ENCODE data around the gene ZNF521.

The ZNF521 gene

DNA sequence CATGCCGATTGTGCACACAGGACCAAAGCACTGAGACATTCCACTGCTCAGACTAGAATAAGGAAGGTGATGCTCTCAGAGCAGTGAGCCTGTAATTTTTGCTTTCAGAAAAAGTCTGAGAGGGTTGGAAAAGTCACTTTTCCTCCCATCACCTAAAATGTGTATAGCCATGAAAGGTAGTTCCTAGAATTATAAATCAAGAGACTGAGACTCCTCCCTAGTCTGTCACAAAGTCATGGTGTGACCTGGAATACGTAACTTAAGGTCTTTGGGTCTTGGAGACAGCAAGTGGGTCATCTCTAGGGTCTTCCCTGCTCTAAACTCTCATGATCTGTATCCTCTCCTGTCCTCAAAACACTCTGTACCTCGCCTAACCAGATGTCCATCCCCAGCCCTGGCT, 16.9 kb downstream of the ZNF521 start:
- no peak for DNase-seq

DNA sequence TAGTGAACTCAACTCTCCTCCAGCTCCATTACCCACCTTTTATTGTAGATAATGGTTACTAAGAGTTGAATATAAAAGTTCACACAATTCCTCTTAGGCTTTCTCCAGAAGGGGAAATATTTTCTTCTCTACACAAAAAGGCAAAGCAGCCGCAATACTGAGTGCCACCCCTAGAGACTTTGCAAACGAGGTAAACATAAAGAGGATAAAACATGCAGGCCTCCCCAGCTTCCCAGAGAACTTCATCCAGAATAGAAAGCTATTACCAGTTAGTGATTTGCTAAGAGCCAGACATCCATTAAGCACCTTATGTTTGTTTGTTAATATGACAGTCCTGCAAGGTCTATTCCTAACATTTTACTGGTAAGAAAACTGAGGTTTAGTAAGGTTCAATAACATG, 17.4 kb downstream of the ZNF521 start:
- DNase-seq: no peak

DNA sequence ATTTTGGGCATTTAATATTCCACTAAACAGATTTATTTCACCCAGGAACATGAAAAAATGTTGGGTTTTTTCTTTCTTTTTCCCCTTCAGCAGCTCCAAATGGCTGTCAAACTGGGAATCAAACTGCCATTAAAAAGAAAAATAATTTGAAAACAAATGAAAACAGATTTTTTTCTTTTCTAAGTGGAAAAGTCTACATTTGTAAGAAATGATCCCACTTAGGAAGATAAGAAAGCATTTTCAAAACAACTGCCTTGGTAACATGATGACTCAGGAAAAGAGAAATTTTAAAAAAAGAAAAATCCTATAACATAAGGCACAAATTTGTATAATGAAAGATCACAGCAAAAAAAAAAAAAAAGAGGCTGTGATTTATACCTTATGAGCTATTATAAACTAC, 20.0 kb downstream of the ZNF521 start:
- no peak for DNase-seq

DNA sequence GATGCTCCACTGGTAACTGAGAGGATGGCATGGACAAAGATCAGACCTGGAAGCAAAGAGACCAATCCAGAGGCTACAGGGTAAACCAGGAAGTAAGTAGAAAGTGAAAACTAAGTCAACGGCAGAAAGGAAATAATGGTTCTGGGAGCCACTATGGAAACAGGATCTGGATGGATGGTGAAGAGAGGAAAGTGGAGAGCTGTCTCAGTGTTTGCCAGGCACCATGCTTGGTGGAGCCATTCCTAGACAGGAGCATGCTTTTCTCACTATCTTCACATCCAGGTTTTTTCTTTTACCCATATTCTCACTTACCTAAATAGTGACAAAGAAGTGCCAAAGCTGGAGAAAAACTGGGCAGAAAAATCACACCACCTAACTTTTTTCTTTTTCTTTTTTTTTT, 22.2 kb downstream of the ZNF521 start:
- DNase-seq: no peak

DNA sequence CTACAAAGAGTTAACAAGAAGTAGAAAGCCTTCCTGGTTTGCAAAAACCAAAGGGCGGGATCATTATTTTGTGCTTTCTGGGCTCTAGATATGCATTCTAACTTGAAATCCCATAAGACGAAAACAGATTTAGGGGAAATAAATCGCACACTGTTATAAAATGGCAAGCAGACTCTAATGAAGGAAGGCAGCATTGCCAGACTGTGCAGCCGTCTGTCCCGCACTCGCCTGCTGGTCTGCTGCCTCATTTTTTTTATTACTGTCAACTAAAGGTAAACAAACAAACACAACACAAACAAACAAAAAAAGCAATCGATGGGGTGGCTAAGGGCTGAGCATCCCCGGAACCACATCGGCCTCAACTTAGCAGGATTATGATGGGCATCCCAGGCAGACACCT, 24.4 kb downstream of the ZNF521 start:
- DNase-seq: no peak

DNA sequence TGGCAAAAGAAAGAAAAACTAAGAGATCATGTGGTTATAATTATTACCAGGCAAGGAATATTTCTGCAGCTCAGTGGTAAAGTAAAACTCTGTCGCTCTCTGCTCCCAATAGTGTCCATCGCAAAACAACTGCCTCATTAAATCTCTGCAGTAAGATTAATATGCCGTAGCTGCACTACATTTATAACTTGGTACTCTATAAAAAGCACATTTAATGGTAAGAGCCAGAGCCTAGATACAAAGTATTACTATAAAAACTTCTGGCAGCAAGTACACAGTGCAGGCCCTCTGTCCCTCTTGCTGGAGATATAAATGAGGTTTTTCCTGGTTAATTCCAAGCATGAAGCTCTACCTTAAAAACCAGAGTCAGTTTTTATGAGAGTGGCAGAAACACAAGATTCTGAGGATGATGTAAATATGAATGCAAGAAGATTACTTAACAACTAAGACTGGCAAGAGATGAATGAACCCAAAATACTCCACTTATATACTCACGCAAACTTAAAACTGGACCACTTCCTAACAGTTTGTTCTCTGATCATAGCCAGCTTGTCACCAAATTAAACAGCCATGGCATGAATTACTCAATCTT, 25.5 kb downstream of the ZNF521 start:
- no peak for DNase-seq

DNA sequence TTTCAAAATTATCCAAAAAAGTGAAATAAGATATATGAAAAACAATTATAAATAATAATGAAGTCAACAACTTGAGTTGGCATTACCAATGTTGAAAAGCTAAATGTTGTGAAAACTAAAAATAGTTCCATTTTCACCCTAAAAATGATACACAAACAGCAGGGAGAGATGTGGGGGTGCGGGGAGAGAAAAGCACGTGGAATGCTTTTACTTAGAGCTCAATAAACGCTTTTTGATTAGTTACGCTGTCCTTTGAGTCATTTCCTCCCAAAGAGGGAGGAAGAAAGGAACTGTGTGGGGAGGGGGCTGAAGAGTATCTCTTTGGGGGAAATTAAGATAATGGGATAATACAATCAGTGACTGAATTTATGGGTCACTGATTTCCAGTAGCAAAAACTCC, 29.2 kb downstream of the ZNF521 start:
- no peak for DNase-seq

DNA sequence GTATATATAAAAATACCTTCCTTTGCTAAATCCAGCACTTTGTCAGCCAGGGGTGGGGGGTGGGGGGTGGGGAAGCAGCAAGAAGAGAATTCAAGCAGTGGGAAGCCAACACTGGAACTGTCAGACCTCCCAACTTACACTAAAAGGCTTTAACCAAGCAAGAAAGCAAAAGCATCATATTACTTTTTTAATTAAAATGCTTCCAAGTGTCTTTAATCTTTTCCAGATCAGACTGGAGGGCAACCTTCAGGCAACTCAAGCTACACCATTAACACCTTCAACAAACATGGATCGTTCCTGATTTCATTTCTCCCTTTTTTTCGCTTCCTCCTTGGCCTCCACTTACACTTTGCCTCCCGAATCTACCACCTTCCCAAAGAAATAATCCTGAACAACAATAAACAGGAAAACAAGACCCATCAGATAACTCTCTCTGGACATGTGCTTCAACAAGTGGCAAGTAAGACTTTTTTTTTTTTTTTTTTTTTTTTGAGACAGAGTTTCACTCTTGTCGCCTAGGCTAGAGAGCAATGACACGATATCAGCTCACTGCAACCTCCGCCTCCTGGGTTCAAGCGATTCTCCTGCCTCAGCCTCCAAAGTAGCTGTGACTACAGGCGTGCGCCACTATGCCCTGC, 35.5 kb downstream of the ZNF521 start:
- DNase-seq: no peak

DNA sequence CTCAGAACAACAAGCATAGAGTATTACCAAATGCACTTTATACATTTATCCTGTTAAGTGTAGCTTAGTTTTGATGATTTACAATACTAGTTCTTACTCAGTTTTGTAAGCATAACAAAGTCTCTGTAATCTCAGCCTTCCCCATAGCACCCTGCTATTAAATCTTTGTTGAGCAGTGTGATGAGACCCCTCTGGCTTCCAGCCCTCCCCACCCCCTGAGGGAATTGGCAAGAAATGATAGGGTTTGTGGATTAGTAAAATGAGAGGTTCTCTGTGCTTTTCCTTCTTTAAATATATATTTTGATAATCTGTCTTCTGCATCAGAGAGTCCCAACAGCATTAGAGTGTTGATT, 37.2 kb downstream of the ZNF521 start:
- DNase-seq: no peak

DNA sequence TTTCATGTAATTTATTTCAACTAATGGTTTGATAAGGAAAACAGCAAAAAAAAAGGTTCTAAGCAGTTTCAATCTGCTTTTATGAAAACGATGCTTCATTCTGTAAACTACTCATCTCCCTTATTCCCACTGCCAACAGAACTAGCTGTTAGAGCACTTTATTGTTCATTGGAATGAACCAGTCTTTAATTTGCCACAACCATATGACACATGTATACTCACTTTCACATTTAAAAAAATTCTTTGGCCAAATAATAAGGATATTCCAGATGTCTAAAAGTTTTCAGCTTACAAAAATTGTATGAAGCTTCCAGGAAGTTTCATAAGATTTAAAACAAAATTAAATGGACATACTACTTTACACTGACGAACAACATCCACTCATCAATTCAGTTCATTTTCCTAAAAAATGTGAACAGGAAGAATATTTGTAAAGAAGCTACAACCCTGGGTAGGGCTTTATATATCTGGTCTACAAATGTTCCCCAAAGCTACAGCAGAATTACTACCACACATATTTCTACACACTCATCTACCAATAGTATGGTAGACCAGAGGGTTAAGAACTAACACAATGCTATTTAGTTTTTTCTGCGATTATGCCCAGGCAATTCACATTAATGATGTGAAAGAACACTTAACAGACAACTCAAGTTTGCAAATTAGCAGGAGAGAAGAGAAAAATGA, 37.7 kb downstream of the ZNF521 start:
- no peak for DNase-seq

DNA sequence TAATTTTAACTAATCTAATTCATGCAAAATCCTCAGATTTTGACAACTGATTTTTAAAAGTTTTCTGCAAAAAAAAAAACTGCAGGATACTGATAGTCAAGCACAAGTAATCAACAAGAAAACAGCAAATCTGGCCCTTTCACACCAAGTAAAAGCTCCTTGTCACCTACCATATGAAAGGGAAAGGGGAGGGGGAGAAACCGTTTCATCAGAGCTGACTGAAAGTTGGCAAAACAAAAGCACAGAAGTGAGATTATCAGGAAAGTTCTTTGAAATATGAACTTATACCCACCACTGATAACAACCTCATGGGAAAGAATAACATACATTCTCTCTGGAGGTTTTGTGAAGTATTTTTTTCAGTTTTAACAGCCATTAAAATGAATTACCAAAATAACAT, 38.7 kb downstream of the ZNF521 start:
- DNase-seq: no peak

DNA sequence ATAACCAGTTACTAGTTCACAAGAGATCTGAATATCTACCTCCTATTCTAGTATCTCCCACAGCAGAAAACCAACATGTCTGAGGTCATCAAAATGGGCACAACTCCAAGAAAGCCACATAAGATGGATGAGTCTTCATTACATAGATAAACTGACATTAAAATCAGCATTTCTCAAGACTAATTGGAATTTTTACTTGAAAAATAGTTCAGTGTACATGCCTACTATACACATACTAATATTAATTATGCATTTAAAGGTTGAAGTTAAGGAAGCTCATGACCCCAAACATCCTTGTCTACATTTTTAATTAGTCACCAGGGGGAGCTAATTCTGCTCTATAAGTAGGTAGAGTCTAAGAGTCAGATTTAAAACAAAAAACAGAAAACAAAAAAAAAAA, 41.9 kb downstream of the ZNF521 start:
- no peak for DNase-seq

DNA sequence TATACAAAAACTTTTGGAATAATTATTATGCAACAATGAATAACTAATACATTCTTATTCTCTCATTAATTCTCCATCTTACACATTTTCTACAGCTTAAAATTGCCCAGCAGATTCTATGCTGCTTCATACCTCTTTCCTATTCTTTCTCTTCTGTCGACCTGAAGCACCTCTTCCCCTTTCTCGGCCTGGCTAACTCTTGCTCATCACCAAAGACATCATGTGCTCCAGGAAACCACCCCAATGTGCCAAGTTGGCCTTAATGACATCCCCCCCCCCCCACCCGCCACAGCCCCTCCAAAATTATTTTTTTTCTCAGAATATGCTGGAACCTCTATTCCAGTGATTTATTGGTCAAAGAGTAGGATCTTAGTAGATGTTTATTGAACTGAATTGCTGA, 43.6 kb downstream of the ZNF521 start:
- DNase-seq: no peak

DNA sequence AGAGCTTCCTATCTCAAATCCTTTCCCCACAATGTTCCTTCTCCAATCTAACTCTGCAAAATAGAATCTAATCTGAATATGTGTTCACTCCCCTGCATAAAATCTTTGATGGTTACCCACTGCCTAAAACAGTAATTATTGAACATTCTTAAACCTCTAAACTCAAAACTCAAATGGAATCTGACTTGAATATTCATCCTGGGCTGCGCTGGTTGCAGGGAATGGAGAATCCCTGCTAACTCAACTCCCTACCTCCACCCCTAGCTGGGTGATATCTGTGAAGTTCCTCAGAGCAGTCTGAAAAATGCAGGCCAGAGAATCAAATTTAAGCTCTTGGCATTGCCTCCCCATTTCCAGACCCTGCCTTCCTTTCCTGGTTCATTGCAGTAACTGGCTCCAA, 44.8 kb downstream of the ZNF521 start:
- DNase-seq: no peak

DNA sequence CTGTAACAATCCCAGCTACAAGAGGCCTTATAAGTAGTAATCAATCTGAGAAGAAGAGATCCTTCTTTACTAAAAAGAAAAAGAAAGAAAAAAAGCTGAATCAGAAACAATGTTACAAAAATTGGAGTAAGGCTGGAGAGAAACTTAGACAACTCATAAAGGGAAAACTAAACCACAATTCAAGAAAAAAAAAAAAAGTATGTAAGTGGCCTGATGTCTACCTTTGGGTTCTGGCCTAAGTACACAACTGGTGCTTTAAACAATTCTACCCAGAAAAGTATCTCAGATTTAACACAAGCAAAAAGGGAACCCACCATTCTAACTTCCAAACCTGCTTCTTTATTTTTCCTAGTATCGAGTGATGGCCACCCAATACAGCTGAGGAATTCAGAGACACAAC, 45.3 kb downstream of the ZNF521 start:
- no peak for DNase-seq

DNA sequence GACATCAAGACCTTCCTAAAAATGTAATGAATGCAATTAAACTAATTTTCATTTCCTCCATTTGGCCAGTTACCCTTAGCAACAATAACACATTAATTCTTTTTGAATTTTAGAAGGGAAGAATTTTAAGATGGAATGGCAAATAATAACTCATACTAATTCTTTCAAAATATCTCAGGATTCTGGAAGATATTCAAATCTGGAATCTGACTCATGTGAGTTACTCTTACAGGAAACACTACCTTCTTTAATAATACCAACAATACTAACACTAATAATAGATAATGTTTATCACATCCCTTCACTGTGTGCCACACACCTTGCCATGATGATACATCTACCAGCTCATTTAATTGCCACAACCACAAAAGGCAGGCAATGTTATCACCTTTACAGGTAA, 46.4 kb downstream of the ZNF521 start:
- DNase-seq: no peak

DNA sequence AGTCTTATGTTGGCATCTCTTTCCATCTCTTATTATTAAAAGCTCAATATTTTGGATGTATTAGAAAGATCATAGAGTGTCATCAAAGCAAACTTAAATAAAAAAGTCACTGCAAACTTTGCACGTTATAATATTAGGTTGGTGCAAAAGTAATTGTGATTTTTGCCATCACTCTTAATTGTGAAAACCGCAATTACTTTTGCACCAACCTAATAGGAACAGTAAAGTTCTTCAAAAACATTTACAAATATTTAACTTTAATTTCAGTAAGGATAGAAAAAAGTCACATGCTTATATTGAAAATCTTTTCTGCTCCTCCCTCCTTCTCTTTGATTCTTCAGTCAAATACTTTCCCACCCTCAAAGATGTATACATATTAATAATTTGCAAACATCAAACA, 51.5 kb downstream of the ZNF521 start:
- no peak for DNase-seq

DNA sequence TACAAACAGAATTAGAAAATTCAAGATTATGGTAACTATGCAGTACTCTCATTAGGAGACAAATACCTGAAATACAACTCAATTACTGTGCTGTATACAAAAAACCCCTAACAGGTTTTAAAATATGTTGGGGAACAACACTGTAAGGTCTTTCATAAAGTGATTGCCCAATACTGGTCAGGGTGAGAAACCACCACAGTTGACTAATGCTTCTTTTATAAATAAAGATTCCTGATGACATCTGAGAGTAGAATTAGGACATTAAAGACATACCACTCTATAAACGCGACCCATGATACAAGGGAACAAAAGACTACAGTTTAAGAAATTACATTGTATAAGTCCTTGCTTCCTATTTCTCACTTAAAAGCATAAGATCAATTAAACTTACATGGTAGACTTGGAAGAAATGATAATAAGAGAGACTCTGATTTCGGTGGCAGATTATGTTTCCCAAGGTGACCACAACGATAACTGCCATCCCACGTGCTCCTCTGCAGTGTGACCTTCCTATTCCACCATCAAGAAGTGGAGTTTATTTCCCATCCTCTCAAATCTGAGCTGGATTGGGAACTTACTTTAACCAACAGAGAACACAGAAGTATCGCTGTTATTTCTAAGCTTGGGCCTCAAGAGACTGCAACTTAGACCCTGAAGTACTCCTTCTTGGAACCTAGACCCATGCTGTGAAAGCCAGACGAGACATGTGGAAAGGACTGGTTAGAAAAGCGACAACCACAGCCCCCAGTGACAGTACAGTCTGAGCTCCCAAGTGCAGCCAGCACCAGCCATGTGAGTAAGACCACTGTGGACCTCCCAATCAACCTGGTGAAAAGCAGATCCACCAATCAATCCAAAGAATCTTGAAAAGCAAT, 52.3 kb downstream of the ZNF521 start:
- no peak for DNase-seq

DNA sequence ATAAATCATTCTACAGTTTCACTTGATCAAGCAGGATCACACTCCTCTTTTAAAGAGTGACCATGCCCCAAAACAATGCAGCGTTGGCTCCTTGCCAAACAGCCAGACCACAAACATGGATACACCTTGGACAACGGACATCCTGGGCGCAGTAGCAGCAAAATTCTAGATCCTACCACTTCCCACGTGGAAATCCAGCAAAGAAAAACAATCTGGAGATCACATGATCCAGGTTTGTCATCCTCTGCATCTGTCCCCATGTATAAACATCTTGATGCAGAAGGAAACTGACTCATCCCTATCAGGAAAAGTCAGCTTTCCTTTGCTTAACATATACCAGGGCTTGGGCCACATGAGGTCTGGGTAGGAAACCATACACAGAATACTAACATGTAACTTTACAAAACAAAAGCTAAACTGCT, 53.1 kb downstream of the ZNF521 start:
- DNase-seq: no peak

DNA sequence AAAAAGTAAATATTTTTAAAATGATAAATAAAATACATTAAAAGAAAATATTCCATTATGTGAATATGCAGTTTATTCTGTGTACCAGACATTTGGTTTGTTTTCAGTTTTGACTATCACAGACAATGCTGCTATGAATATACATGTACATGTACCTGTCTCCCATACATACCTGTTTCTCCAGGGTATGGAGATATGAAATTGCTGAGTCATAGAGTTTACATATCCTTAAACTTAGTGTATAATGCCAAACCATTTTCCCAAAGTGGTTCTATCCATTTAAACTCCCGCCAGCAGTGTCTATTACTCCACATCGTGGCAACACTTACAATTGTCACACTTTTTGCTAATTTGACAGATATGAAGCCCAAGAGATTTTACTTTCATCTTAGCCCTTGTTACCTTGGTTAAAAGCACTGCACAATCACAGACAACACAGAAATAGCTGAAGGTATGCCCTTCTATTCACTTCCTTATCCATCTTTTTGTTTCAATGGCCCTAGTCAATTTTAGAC, 56.3 kb downstream of the ZNF521 start:
- no peak for DNase-seq

DNA sequence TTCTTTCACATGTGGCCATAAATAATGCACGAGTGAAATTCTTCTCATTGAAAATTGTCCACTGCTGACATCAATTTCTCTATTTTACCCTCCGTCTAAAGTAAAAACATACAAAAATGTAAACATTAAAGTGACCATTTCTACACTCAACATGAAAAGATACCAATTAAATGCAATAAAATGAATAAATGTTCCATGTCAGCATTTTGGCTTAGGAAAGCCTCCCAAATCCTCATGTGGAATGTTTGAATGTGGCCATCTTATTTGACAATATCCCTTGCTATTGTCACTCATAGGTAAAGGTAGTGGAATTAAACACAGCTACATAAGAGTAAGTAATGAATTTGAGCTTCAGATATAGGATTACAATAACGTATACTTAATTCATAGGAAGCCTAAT, 60.8 kb downstream of the ZNF521 start:
- DNase-seq: no peak

DNA sequence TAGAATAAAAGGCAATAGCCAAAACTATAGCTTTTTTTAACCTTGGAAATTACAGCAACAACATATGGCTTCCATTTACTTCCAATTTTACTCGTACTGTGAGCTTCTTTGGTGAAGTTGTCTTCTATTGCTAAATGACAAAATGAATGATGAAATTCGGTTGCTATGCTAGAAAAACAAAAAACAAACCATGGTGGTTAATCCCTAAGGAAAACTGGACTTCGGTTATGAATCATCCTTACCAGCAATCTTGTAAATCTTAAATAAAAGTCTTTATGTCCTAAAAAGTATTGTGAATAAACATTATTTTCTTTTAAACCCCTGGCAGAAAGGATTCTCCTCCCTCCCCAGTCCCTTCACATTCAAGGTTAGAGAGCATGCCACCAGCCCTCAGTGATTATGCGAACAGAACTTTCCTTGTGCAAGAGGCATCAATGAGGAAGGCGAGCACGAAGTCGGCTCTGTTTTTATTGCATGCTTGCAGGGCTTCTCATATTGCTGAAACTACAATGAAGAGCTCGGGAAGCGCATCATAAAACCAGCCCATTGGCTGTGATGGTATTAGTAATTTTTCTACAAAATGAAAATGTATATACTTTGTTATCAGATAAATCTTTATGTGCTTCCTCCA, 62.9 kb downstream of the ZNF521 start:
- no peak for DNase-seq

DNA sequence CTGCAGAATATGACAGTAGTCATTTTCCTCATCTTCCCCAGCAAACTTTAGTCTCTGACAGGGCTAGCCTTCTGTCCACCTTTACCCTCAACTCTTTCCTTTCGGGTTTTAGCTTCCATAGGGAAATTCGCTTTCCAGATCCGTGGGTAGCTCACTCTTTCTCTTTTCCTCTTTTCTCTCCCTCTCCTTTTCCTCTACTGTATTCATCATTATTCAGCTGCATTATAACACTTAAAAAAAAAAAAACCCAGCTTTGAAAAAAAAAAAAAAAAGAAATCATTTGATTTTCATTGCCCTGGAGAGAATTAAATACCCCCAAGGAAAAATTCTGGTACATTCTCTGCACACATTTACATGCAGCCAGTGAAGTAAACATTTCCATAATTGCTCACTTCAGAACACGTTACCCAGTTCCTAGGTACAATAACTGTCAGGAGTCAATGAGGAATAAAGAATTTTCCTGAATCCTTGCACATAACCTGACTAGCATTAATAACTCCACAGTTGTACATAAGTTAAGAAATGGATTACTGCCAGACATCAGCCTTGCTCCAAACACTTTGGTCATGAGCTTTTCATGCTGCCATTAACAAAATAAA, 63.5 kb downstream of the ZNF521 start:
- no peak for DNase-seq
